Adrenal gland (tissue), 5 donors: ENCODE measurements around the gene GALNT4.

Source experiments
- POLR2A ChIP-seq, 2 donors: fragments of 450-650 bp; IDR thresholded peaks; one replicate each; pipeline ENCODE4 v1.6.1; 2017; ENCODE audit warnings: antibody characterized with exemption in 2 of 2, mild to moderate bottlenecking in 2 of 2, moderate library complexity in 1 of 2
- TF ChIP-seq, protein P1 (sequence below), 6 experiments: fragments of 450-650 bp in 4 of 6; fragments of 200-600 bp in 2 of 6; sonication (generic) in 1 of 6; IDR thresholded peaks; 1 replicate in 5 of 6; 2 replicates in 1 of 6; pipeline versions ENCODE4 v1.5.1 to v1.8.0; 2016 to 2021; ENCODE audit warnings: antibody characterized with exemption in 6 of 6, mild to moderate bottlenecking in 2 of 6, moderate library complexity in 1 of 6
- donor health status: DM: no; HTN: no; CAD: no.

DNA sequence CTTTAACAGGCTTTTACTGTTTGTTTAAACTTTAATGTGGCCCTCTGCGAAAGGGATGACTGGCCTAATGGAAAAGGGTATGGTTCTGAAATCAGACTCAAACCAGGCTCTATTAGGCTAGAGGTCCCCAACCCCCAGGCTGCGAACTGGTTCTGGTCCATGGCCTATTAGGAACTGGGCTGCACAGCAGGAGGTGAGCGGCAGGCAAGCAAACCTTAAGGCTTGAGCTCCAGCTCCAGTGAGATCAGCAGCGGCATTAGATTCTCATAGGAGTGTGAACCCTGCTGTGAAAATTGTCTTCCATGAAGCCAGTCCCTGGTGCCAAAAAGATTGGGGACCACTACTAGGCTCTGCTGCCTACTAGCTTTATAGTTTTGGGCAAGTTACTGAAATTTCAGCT lies 11.1 kb downstream of the GALNT4 start:
- no peak for TF ChIP-seq POLR2A (IDR thresholded peaks at IDR 0.05)
- TF ChIP-seq, protein P1, sequence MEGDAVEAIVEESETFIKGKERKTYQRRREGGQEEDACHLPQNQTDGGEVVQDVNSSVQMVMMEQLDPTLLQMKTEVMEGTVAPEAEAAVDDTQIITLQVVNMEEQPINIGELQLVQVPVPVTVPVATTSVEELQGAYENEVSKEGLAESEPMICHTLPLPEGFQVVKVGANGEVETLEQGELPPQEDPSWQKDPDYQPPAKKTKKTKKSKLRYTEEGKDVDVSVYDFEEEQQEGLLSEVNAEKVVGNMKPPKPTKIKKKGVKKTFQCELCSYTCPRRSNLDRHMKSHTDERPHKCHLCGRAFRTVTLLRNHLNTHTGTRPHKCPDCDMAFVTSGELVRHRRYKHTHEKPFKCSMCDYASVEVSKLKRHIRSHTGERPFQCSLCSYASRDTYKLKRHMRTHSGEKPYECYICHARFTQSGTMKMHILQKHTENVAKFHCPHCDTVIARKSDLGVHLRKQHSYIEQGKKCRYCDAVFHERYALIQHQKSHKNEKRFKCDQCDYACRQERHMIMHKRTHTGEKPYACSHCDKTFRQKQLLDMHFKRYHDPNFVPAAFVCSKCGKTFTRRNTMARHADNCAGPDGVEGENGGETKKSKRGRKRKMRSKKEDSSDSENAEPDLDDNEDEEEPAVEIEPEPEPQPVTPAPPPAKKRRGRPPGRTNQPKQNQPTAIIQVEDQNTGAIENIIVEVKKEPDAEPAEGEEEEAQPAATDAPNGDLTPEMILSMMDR (IDR thresholded peaks at IDR 0.05) = no peak
